GM12878 (cell line): ENCODE data around the gene RASSF8. TPM values are rescaled to one million over a fixed set of nuclear protein-coding genes. Genes with fewer than 3 reads are reported as not detected.

ENCODE experiments used
- ATAC-seq: fragments of 200-7000 bp; cut with Tn5 transposase; 3 replicates; pipeline ENCODE4 v1.9.1; 2020; ENCODE audit warnings: mild to moderate bottlenecking, moderate library complexity
- BruUV-seq: library from RNA; stranded (reverse); fragments of 400-500 nt; replicated peaks from 2 replicates; lab custom pipeline; 2021; lab: Mats Ljungman, UMichigan
- CTCF ChIA-PET: fragments of 300-600 bp; sonication (Branson Sonifier 250); formaldehyde crosslinking; extraction: SDS; loops from one replicate; lab custom pipeline; 2021; ENCODE audit warnings: inconsistent platforms; lab: Yijun Ruan, JAX
- POLR2A ChIA-PET: fragments of 350-600 bp; formaldehyde crosslinking; extraction: SDS; loops from one replicate; lab custom pipeline; 2021; ENCODE audit warnings: inconsistent platforms; lab: Charles Lee
- RAD21 ChIA-PET: fragments of 300-600 bp; sonication (Branson Sonifier 250); formaldehyde crosslinking; loops from one replicate; lab custom pipeline; 2023; ENCODE audit warnings: antibody characterized with exemption; ENCODE audit not compliant: unreplicated experiment; lab: Charles Lee
- SMC1A ChIA-PET: fragments of 300-600 bp; sonication (Branson Sonifier 250); formaldehyde crosslinking; loops from one replicate; lab custom pipeline; 2023; ENCODE audit not compliant: unreplicated experiment, uncharacterized antibody; lab: Charles Lee
- DNase-seq: peaks from one replicate; pipeline ENCODE4 v3.0.0-alpha.2; 2011; ENCODE audit warnings: low read depth, low spot score
- FAIRE-seq: peaks from 3 replicates; lab custom pipeline; 2011; peaks lifted over from hg19 to GRCh38; lab: Jason Lieb, UNC
- H2AFZ ChIP-seq: 2 replicates; pipeline ENCODE4 v1.6.0; 2011; ENCODE audit warnings: low read depth, low read length, control low read depth; ENCODE audit not compliant: control insufficient read depth
- H3K27ac ChIP-seq: 2 replicates; pipeline ENCODE4 v1.5.1; 2011; ENCODE audit warnings: control low read depth; ENCODE audit not compliant: control insufficient read depth, insufficient read depth
- H3K27me3 ChIP-seq, 2 experiments: replicated peaks in 1 of 2; 2 replicates each; pipeline versions ENCODE4 v1.6.0 to v1.6.1; 2011; ENCODE audit warnings: low read length in 1 of 2; ENCODE audit not compliant: control insufficient read depth in 2 of 2, insufficient read depth in 2 of 2
- H3K36me3 ChIP-seq, 2 experiments: 2 replicates each; pipeline ENCODE4 v1.5.1; 2011; ENCODE audit warnings: low read length in 1 of 2; ENCODE audit not compliant: control insufficient read depth in 2 of 2, insufficient read depth in 2 of 2
- H3K4me1 ChIP-seq: 2 replicates; pipeline ENCODE4 v1.6.1; 2011; ENCODE audit warnings: mild to moderate bottlenecking, low read length, moderate library complexity, mixed read lengths; ENCODE audit not compliant: control insufficient read depth, insufficient read depth
- H3K4me2 ChIP-seq: 2 replicates; pipeline ENCODE4 v1.6.0; 2011; ENCODE audit warnings: control low read depth; ENCODE audit not compliant: control insufficient read depth, insufficient read depth
- H3K4me3 ChIP-seq: fragments of 200-600 bp; sonication (generic); 2 replicates; pipeline ENCODE4 v1.5.1; 2016
- H3K79me2 ChIP-seq: 2 replicates; pipeline ENCODE4 v1.6.0; 2011; ENCODE audit warnings: low read length; ENCODE audit not compliant: control insufficient read depth, insufficient read depth
- H3K9ac ChIP-seq: 2 replicates; pipeline ENCODE4 v1.8.0; 2011; ENCODE audit warnings: low read length, control low read depth, mixed read lengths; ENCODE audit not compliant: control insufficient read depth, insufficient read depth
- H3K9me3 ChIP-seq: replicated peaks from 3 replicates; pipeline ENCODE4 v1.5.1; 2011; ENCODE audit warnings: mild to moderate bottlenecking, low read length; ENCODE audit not compliant: control insufficient read depth, insufficient read depth
- H4K20me1 ChIP-seq: 2 replicates; pipeline ENCODE4 v1.6.0; 2011; ENCODE audit not compliant: control insufficient read depth, insufficient read depth
- BHLHE40 ChIP-seq, 2 experiments: fragments of 450-650 bp in 1 of 2; IDR thresholded peaks; 2 replicates each; pipeline ENCODE4 v1.6.1; 2011 to 2017; ENCODE audit warnings: low read depth in 2 of 2, borderline replicate concordance in 1 of 2, improper control_type of control experiment in 1 of 2, low read length in 1 of 2, mild to moderate bottlenecking in 1 of 2
- BMI1 ChIP-seq: fragments of 450-650 bp; IDR thresholded peaks from 2 replicates; pipeline ENCODE4 v1.6.1; 2016; ENCODE audit warnings: mild to moderate bottlenecking, moderate library complexity, borderline replicate concordance
- CHD2 ChIP-seq: IDR thresholded peaks from 2 replicates; pipeline ENCODE4 v1.6.1; 2011; ENCODE audit warnings: low read depth, low read length, improper control_type of control experiment, borderline replicate concordance
- E4F1 ChIP-seq: fragments of 450-650 bp; IDR thresholded peaks from 2 replicates; pipeline ENCODE4 v1.6.1; 2018; ENCODE audit warnings: borderline replicate concordance, mild to moderate bottlenecking; ENCODE audit not compliant: partially characterized antibody
- EED ChIP-seq: sonication (generic); IDR thresholded peaks from 2 replicates; pipeline ENCODE4 v1.6.1; 2016; ENCODE audit warnings: antibody characterized with exemption, low read depth
- FOXM1 ChIP-seq: IDR thresholded peaks from 2 replicates; pipeline ENCODE4 v1.6.1; 2012; ENCODE audit warnings: low read depth, mild to moderate bottlenecking, inconsistent platforms, low read length, moderate library complexity
- HDAC2 ChIP-seq: fragments of 200-600 bp; sonication (generic); IDR thresholded peaks from 2 replicates; pipeline ENCODE4 v1.6.1; 2017
- IRF5 ChIP-seq: fragments of 450-650 bp; IDR thresholded peaks from 2 replicates; pipeline ENCODE4 v1.6.1; 2017; ENCODE audit warnings: borderline replicate concordance
- JUNB ChIP-seq: IDR thresholded peaks from 2 replicates; pipeline ENCODE4 v1.6.1; 2016; ENCODE audit warnings: antibody characterized with exemption, mild to moderate bottlenecking
- MEF2B ChIP-seq: fragments of 450-650 bp; IDR thresholded peaks from 2 replicates; pipeline ENCODE4 v1.6.1; 2018; ENCODE audit warnings: mild to moderate bottlenecking, moderate library complexity; ENCODE audit not compliant: partially characterized antibody, poor library complexity, severe bottlenecking
- MYC ChIP-seq: IDR thresholded peaks from 2 replicates; pipeline ENCODE4 v1.6.1; 2011; ENCODE audit warnings: mild to moderate bottlenecking, low read length, moderate library complexity, inconsistent platforms; ENCODE audit not compliant: insufficient read depth, insufficient replicate concordance, insufficient read length, severe bottlenecking
- RAD21 ChIP-seq: IDR thresholded peaks from 2 replicates; pipeline ENCODE4 v1.6.1; 2011; ENCODE audit warnings: mild to moderate bottlenecking, low read depth, low read length, moderate library complexity; ENCODE audit not compliant: insufficient read depth
- SMC3 ChIP-seq: IDR thresholded peaks from 2 replicates; pipeline ENCODE4 v1.6.1; 2011; ENCODE audit warnings: low read length, improper control_type of control experiment, borderline replicate concordance
- SPI1 ChIP-seq: IDR thresholded peaks from 2 replicates; pipeline ENCODE4 v1.6.1; 2011; ENCODE audit warnings: low read depth, mild to moderate bottlenecking, low read length, moderate library complexity, borderline replicate concordance; ENCODE audit not compliant: insufficient read depth
- ZSCAN29 ChIP-seq: fragments of 450-650 bp; IDR thresholded peaks from 2 replicates; pipeline ENCODE4 v1.6.1; 2017; ENCODE audit warnings: mild to moderate bottlenecking, moderate library complexity
- WGBS: methylation state at CpG from one replicate; pipeline ENCODE4 v1.1.6; 2016; ENCODE audit warnings: low lambda C conversion rate; ENCODE audit not compliant: insufficient replicate concordance, insufficient coverage; ENCODE audit errors: missing lambda C conversion rate; 5-methylcytosine and 5-hydroxymethylcytosine counted together
- in situ Hi-C: fragments of 300-500 bp; cut with MboI; formaldehyde crosslinking; loops from 9 replicates; pipeline ENCODE4 v1.14.3; 2018; ENCODE audit warnings: mixed read lengths
- intact Hi-C: fragments of 100-400 bp; cut with micrococcal nuclease; formaldehyde crosslinking; loops from one replicate; pipeline ENCODE4 v1.14.2; 2022; ENCODE audit not compliant: unreplicated experiment
- polyA plus RNA-seq, 11 experiments: library from polyadenylated mRNA; depleted of rRNA in 4 of 11; unstranded in 6 of 11; stranded (reverse) in 5 of 11; fragments of >200 nt; fragmentation: Nextera tagmentation in 4 of 11; fragmentation: Illumina TruSeq in 1 of 11; extraction: Ambion mirVana in 4 of 11; extraction: Trizol in 1 of 11; gene quantifications; 1 replicate in 1 of 11; 2 replicates in 10 of 11; pipeline versions ENCODE4 v1.2.1 to v1.2.3, GENCODE V29; 2011 to 2016; ENCODE audit warnings: inconsistent platforms in 2 of 11, missing spikeins in 2 of 11, low read depth in 1 of 11
- total RNA-seq, 4 experiments: library from RNA; depleted of rRNA in 3 of 4; stranded (reverse); fragments of >200 nt in 3 of 4; fragmentation: Illumina TruSeq in 1 of 4; extraction: Trizol in 1 of 4; gene quantifications; 2 replicates each; pipeline versions ENCODE4 v1.2.1 to v1.2.3, GENCODE V29; 2013 to 2021

The RASSF8 gene
- total and polyA plus RNA-seq, 10 of the 15 experiments (the other 5 are each of a cell fraction or from before 2014, with no cell fraction given): 0.06 to 0.18 (median 0.08) TPM; not detected in 6

GRCh38 chr12:25979563-25979962 is 21.1 kb downstream of the RASSF8 start:
- Histone ChIP-seq H3K27ac (no peak overlapping the region), H3K4me3 (no peak overlapping the region), H2AFZ (no peak overlapping the region), H3K79me2 (no peaks in the 10 kb centered on the region), H3K36me3 (no peaks in the 10 kb centered on the region), H3K4me2 (no peak overlapping the region), H3K9me3 (no peaks in the 10 kb centered on the region), H3K27me3 (peaks cover 0 to 2% of the 10 kb centered on the region in 2 experiments; a peak in 1 of 4 replicates), H3K9ac (no peak overlapping the region), H3K4me1 (no peaks in the 10 kb centered on the region), H4K20me1 (no peaks in the 10 kb centered on the region)
- SMC1A ChIA-PET: no interaction called here
- DNase-seq: no peak
- no TSS peak for BruUV-seq
- CTCF ChIA-PET: interaction anchor here (0.7 to 1.1 kb wide), 2 partner anchors 22 to 980 kb away, joined by 3 read pairs; no protein-coding TSS in a partner anchor
- in situ Hi-C loops (no loop called here), intact Hi-C loops (no loop called here)
- no peak for FAIRE-seq
- RAD21 ChIA-PET: no interaction called here
- TF ChIP-seq MEF2B (no peak), SMC3 (no peak), CHD2 (no peak), ZSCAN29 (no peak), JUNB (no peak)
- no peak for ATAC-seq
- POLR2A ChIA-PET: no interaction called here
- 40% methylated on average over 2 of the region's 2 CpGs for WGBS

- no peak overlapping the region for H3K4me2 ChIP-seq
- no peaks in the 10 kb centered on the region for H4K20me1 ChIP-seq
- H3K27ac ChIP-seq: no peak overlapping the region
- SMC1A ChIA-PET: no interaction called here
- no peak for ATAC-seq
- H3K9ac ChIP-seq: no peak overlapping the region
- intact Hi-C loops: no loop called here
- H2AFZ ChIP-seq: no peak overlapping the region
- no peak overlapping the region for H3K4me3 ChIP-seq
- 21% methylated on average over 4 of the region's 4 CpGs for WGBS
- H3K79me2 ChIP-seq: no peaks in the 10 kb centered on the region
- POLR2A ChIA-PET: no interaction called here
- DNase-seq: no peak
- in situ Hi-C loops: no loop called here
- CTCF ChIA-PET: interaction anchor here (0.7 to 1.1 kb wide), 2 partner anchors 21 to 980 kb away, joined by 3 read pairs; no protein-coding TSS in a partner anchor
- RAD21 ChIA-PET: no interaction called here
- no peaks in the 10 kb centered on the region for H3K4me1 ChIP-seq
- FAIRE-seq: no peak
- H3K27me3 ChIP-seq: peaks cover 0 to 2% of the 10 kb centered on the region in 2 experiments; a peak in 1 of 4 replicates
- no TSS peak for BruUV-seq
- H3K9me3 ChIP-seq: no peaks in the 10 kb centered on the region
- no peaks in the 10 kb centered on the region for H3K36me3 ChIP-seq
- TF ChIP-seq E4F1: no peak
- TF ChIP-seq FOXM1: no peak
- no peak for TF ChIP-seq BMI1
- TF ChIP-seq IRF5: no peak
- no peak for TF ChIP-seq EED
- TF ChIP-seq RAD21: no peak
- TF ChIP-seq HDAC2: no peak
- TF ChIP-seq BHLHE40 (IDR thresholded peaks at IDR 0.05; ENCODE audit: borderline replicate concordance in 1 of 2, low read depth in 2 of 2, low read length in 1 of 2): no peak
- TF ChIP-seq MEF2B: no peak
- no peak for TF ChIP-seq MYC
- no peak for TF ChIP-seq SPI1
These were observed 21.6 kb downstream of the RASSF8 start for GRCh38 chr12:25980035-25980434.
